Midbrain (tissue), 1 donor: ENCODE data around the gene ELOVL2.
"Not testable (repeated sequence)": the region's sequence is repeated elsewhere in the genome, so short reads cannot be mapped to it uniquely, and the experiment has no call there.

Source experiments
- DNase-seq: peaks from one replicate; lab custom pipeline; 2025; lab: John Stamatoyannopoulos, UW

ELOVL2 gene

DNA sequence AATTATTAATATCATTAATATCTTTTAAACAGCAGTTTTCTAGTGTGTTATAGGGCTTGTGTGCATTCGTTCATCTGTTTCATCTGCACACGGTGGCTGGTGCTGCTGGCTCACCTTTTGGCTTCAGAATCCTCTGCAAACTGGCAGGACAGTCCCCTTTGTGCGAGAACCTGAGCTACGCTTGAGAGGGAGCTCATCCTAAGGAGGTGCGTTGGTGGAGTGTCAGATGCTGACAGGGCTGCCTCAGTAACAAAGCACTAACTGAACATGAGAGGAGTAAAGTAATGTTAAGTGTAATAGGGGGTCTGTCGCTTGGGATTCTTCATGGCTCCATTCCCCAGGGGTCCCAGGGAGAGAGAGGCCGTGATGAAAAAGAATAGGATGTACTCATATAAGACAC lies 22.4 kb downstream of the ELOVL2 start:
- no peak for DNase-seq

DNA sequence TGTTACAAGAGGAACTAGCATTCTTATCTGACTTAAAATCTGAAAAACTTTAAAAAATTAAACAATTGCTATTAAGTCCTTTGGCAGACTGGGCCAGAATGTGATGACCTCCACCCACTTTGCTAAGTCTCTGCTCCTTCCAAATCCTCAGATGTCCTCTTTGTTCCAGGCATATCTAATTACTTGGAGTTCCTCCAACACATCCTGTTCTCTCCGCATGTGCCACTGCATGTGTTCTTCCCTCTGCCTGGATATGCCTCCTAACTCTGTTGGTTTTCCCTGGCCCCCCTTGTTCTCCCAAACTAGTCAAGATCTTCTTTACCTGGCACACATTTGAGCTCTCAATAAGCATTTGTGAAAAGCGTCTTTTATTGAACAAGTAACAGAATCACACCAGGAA lies 23.1 kb downstream of the ELOVL2 start:
- DNase-seq, result no peak

DNA sequence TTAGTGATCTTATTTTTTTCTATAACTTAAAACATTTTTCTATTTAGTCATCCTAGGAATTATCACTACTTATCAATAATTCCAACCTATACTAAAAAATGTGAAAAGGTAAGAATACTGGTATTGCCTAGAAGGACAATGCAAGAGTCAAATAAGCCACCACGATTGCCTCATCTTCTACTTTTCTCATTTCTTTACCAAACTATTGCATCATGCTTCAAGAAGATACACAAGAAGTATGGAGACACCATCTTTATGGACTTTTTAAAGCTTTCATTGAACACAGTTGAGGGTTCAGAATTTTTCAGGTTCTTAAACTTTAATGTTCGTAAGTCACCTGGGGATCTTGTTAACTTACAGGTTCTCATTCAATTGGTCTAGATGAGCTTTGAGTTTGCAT lies 25.9 kb downstream of the ELOVL2 start:
- DNase-seq, result no peak

DNA sequence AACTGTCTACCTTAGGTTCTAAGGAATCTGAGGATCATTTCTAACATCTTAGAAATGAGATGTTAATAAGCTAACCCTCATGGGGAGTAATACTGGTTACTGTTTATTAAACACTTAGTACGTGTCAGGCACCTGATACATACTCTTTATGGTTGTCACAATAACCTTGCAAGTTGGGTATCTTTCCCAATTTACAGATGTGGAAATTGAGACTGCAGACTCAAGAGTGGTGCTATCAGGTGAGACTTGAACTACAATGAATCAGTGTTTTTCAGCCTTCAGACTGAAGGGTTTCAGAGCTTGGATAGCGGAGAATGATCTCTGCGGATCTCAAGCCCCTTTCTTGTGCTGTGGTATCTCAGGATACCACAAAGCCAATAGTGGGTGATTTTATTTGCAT lies 27.0 kb downstream of the ELOVL2 start:
- DNase-seq, result no peak

DNA sequence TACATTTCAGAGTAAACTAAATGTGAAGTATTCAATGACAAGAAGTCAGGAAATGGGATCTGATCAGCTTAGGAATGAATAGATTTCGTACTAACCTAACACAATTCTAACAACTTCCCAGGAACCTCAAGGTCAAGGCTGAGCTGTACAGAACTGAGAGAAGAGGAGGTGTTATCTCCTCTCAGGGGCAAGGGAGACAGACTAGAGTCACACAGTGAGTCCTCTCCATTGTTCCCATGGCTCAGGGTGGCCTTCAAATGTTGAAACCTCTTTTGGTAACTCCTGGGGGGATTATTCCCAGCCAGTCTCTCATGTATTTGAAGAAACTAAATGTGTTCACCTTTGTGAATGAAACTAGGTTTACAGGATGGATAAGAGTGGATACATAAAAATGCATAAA lies 27.7 kb downstream of the ELOVL2 start:
- no peak for DNase-seq

DNA sequence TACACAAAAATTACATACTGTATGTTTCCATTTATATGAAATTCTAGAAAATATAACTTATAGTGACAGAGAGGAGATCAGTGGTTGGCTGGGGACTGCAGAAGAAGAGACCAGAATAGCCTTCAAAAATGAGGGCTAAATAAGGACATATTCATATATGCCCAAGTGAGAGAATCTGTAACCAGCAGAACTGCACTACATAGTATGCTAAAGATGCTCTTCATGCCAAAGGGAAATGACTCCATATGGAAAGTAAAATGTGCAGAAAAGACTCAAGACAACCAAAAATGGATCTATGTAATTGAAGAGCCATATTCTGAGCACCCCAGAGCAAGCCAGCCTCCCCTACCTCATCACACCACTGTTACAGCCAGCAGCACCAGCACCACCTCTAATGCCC lies 29.0 kb downstream of the ELOVL2 start:
- no peak for DNase-seq

DNA sequence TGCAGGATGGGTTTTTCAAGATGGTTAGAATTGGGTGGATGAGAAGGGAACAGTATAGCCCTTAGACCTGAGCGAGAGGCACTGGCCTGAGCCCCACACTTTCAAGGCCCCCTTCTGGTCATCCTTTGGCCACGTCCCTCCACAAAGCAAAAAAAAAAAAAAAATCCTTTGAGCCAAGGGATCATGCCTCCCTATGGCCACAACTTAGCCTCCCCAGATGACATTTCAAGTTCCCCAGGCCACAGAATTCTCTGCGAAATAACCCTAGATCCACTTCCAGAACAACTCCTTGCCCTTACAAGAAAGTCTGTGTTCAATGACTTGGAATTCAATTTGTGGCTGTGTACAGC lies 30.4 kb downstream of the ELOVL2 start:
- DNase-seq, result no peak

DNA sequence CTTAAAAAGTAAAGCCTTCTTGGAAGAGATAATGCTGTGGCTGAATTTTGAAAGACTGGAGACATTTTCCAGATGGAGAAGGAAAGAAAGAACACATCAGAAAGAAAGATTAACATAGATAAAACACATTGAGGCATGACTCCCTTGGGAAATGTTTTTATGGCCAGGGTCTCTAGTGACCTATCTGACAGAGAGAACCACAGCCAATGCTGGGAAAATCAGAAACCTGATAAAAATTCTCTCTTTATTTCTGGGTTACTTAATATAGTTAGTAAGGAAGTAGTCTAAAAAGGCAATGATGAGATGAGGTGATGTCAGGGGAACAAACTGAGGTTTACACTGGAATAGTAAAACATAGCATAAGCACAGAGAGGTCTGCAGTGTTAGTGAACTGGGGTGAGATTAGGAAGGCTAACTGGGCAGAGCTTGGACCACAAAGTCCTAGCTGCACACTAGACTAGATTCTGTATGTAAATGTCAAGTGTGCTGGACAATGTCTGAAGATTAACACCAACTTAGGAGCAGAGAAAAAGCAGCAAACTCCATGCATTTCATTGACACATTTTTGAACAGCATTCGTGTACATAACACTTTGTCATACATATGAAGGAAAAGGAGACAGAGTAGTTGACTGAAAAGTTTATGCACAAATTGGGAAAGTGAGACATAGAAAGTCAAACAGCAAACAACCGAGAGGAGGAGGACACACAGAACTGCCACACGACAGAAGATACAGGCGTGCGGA lies 31.0 kb downstream of the ELOVL2 start:
- DNase-seq, result no peak

DNA sequence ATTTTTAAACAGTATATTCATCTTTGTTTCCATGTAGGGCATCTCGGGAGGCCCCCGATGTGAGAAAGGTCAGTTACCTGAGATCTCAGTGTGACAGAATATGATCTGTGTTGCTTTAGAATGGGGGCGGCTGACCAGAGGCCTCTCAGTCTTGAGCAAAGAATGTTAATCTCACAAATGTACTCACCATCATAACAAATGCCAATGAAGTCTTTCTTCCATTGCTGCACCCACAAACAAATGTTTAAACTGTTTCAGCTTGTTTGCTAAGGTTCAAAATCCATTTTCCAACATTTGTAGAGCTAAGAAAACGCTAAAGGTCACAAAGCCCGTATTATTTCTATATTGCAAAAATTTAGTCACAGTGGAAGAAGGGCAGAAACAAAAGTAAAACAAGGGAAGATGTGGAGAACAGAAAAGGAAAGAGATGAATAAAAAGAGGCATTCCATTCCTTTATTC lies 31.8 kb downstream of the ELOVL2 start:
- no peak for DNase-seq

DNA sequence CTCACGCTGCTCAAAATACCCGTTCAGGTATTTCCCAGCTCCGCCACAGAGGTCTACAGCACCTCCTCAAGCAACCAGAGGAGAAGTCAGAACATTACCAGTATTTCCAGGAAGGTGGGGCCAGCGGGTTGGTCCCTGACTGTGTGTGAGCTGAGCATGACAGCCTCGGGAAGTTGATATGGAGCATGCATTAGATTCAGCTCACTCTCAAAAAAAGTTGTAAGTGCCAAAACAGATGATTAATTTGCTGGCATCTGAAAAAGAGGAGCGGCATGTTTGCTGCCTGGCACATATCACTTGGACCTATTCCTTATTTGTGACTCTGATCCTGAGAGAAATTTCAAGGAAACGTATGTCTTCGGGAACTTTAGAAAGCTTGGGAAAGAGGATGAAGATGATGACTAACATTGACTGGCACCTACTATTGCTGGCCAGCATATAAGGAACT lies 32.3 kb downstream of the ELOVL2 start:
- no peak for DNase-seq

DNA sequence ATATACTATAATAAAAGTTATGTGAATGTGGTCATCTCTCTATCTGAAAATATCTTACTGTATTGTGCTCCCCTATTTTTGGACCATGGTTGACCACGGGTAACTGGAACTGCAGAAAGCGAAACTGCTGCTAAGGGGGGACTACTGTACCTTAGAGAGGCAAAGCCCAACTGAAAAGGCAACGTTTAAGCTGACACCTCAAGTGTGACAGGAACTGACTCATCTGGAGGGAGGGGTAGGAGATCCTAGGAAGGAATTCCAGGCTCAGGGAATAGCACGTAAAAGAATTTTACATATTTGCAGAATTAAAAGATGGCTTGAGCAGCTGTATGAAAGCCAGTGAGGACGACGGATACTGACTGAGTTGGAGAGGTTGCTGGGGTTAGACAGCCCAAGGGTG lies 34.8 kb downstream of the ELOVL2 start:
- DNase-seq, result no peak

DNA sequence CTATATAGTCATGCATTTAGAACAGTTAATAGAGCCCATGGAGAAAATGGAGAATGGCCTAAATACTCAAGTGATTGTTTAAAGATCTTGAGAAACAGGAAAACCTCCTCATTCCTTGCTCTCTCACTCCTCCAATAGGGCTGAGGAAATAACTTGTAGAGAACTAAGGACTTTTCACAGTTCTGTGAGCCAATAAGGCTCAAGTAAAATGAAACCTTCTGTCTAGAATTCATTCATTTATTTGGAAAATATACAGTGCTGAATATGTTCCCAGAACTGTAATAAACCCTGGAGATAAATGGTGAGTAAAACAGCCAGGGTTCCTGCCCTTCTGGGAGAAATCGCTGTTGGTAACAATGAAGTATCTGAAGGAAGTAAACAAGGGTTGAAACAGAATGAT lies 35.3 kb downstream of the ELOVL2 start:
- DNase-seq, result no peak

DNA sequence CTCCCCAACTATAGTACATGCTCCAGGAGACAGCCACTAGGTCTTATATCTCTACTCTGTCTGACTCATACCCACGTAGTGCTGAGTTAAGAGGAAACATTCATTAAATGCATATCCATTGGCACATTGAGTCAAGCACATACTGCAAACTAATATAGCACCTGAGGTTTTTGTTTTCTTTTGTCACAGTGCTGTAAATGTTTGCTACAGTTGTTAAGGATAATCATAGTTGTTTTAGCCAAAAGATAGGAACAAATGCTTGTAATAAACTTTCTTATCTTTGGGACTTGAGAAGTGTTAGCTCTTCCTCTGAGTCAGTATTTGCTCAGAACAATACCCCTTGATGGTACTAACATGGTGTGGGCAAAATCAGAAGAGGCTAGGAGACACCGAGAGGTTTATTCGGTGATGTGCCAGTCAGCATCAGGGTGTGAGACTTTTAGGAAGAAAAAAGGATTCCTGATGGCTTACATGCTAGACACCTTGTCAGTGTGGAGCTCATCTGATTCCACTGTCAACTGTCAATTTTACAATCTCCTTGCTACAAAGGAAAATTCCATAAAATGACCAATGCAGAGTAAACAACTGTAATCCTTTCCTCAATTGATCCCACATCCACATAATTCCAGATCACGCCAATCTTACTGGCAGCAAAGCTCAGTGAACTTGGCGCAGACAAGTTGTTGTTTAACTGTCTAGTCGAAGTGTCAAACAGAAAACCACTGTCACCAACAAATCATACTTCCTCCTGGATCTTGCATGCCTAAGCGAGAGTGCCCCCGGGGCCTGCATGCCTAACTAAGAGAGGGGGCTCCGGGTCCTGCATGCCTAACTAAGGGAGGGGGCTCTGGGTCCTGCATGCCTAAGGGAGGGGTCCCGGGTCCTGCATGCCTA lies 36.1 kb downstream of the ELOVL2 start:
- DNase-seq, result no peak

DNA sequence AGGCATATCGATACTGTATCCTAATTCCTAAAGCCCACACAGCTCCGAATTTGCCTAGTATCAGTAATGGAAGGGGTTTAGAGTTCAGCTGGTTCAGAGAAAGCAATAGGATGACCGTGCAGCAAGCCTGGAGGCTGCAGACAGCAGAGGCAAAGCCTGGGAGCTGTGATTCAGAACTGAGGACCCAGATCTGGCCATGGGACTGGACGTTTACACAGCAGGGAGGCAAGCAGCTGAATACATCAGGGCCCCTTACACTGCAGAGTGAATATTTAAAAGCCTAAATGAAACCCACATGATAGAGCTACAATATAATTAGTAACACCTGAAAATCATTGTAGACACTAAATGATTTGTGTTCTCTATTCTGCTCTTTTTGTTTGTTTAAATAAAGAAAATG lies 38.0 kb downstream of the ELOVL2 start:
- no peak for DNase-seq

DNA sequence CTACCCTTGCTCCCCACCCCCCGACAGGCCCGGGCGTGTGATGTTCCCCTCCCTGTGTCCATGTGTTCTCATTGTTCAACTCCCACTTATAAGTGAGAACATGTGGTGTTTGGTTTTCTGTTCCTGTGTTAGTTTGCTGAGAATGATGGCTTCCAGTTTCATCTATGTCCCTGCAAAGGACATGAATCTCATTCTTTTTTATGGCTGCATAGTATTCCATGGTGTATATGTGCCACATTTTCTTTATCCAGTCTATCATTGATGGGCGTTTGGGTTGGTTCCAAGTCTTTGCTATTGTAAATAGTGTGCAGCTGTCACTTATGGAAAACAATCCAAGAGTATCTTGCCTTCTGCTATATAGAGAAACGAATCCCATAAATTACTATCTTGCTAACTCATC lies 40.8 kb downstream of the ELOVL2 start:
- DNase-seq, result not testable (repeated sequence)

DNA sequence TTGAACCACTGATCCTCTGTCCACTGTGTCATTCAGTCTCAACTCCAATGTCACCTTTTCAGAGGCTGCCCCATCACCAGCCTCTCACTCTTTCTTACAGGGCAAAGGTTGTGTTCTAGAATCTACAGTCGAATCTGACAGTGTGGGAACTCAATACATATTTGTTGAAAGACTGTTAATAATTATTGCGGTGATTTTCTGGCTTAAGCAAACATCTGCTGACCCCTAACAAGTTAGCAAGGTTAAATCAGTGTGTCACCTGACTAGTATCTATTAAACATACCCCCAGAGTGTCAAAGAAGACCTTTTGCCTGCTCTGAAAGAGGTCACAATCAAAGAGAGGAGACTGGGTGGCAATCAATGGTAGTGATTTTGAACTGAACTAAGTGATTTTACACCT lies 41.9 kb downstream of the ELOVL2 start:
- DNase-seq, result no peak

DNA sequence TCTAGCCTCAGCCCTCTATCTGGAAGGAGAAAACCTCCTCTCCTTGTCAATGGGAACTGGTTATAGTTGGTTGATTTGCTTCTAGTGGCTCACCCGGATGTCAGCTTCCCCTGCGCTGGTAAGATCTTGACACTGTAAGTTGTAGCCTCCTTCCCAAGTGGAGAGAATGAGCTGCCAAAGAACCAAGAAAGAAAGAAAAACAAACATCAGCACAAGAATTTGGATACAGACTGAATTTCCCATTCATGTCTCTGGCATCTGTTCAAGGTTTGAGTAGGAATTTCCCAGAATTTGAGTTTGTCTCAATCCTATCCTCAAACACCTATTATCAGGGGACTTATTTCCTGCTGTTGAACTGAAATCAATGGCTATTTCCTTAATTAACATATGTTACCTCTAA lies 44.1 kb downstream of the ELOVL2 start:
- no peak for DNase-seq

DNA sequence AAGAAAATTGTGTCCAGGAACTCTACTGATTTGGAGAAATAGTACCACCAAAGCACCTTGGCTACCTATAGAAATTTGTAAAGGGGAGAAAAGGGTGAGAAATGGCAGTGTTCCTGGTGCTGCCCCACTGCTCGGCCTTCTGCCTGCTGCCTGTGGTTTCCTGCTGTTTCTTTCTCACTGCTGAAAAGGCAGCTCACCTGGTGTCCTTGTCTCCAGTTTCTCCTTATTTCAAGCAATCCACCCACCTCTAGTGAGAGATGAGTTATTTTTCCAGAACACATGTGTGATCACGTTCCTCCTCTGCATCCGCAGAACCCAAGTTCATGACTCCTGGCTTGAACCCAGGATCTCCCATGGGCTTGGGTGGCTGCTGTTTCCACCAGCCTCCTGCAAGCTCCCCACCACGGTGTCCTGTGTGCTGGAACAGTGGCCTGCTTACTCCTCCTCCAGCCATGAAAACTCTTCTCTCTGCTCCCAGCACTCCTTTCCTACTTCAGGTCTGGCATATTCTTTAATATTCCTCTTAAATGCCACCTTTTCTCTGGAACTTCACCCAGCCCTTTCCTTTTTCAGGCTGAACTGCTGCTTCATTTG lies 48.9 kb downstream of the ELOVL2 start:
- no peak for DNase-seq

DNA sequence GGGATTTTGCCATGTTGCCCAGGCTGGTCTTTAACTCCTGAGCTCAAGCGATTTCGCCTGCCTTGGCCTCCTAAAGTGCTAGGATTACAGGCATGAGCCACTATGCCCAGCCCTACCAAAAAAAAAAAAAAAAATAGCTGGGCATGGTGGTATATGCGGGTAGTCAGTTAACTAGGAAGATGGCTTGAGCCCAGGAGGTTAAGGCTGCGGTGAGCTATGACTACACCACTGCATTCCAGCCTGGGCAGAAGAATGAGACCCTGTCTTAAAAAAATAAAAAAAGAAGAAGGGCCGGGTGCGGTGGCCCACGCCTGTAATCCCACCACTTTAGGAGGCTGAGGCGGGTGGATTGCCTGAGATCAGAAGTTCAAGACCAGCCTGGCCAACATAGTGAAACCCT lies 50.2 kb downstream of the ELOVL2 start:
- DNase-seq, result no peak

DNA sequence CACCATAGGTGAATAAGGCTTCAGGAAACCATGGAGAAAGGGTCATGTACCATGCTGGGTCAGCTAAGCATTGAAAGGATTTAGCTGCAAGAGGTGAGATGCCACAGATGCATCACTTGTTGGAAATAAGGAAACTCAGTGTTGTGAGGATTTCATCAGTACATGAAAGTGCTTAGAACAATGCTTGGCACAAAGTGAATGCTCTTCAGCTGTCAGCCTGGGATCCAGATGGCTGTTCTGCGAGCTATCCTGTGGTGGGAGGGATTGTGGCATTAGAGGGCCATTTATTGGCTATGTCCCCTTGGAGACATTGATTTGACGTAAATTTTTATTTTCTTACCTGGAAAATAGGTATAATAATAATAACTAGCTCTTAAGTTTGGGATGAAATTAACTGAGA lies 53.0 kb downstream of the ELOVL2 start:
- DNase-seq, result peak; percentile 13

DNA sequence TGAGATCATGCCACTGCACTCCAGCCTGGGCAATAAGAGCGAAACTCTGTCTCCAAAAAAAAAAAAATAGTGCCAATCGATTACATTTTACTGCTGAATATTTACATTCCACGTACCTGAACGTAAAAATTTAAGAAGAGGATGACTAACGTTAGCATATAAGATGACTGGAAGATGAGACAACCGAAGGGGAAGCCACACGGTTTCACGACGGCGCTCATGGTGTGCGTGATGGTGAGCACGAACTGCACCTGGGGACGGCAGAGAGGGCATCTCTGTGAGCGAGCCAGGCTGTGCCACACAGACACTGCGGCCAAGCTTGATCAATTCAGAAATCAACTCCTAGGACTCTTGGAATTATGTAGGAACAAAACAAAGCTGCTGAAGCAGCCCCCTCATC lies 54.5 kb downstream of the ELOVL2 start:
- DNase-seq, result no peak

DNA sequence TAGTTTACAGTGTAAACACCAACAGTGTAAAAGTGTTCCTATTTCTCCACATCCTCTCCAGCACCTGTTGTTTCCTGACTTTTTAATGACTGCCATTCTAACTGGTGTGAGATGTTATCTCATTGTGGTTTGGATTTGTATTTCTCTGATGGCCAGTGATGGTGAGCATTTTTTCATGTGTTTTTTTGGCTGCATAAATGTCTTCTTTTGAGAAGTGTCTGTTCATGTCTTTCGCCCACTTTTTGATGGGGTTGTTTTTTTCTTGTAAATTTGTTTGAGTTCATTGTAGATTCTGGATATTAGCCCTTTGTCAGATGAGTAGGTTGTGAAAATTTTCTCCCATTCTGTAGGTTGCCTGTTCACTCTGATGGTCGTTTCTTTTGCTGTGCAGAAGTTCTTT lies 59.1 kb downstream of the ELOVL2 start:
- DNase-seq, result not testable (repeated sequence)

DNA sequence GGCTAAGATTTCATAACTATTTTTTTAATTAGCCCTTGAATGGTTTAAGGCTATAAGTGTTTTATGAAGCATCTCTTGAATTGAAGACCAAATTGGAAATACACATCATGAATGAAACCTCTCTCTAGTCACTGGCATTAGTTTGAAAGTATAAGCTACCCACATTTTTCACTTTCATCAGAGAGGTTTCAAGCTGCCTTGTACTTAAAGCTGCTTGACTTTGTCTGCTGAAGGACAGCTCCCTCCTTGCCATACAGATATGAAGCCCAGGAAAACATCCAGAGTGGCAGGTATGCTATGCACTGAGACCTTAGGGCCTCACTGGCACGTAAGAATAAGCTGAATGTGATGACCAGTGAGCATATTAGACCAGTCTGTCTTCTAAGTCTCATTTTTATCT lies 62.7 kb downstream of the ELOVL2 start:
- DNase-seq, result no peak
